ENCODE data around the gene TMEM30A.
A peak's percentile ranks its signal among the peaks of the same experiment; 100 is the strongest.

Gene TMEM30A

DNA sequence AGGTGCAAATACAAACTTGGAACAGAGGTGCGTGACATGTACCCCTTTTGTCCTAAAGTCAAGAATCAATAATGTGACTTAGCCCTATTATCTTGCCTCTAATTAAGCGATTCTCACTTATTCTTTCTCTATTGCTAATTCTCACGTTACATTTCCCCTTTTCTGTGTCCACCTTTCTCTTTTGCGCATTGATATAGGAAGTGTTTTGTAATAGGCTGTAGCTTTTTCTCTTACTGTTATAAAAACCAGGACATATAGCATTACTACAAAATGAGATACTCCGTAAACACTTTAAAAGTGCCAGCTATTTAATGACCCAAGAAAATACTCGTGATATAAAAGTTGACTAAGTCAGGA is 669 bp upstream of the TMEM30A start:
- peak overlapping the region; percentile 85 for H3K9ac ChIP-seq (ENCODE audit: low read depth, low read length)
- H3K4me1 ChIP-seq (ENCODE audit: insufficient read depth, low read length) = peaks cover 55% of the 10 kb centered on the region
- DNase-seq (no peak), ATAC-seq (ENCODE audit: insufficient read depth, low read depth) (no peak)
- peak overlapping the region; percentile 82 for H3K27ac ChIP-seq (ENCODE audit: low read length)
- no peak for TF ChIP-seq EZH2 (IDR thresholded peaks at IDR 0.05; ENCODE audit: borderline replicate concordance, low read depth, low read length, severe bottlenecking)
- TF ChIP-seq, protein P1, sequence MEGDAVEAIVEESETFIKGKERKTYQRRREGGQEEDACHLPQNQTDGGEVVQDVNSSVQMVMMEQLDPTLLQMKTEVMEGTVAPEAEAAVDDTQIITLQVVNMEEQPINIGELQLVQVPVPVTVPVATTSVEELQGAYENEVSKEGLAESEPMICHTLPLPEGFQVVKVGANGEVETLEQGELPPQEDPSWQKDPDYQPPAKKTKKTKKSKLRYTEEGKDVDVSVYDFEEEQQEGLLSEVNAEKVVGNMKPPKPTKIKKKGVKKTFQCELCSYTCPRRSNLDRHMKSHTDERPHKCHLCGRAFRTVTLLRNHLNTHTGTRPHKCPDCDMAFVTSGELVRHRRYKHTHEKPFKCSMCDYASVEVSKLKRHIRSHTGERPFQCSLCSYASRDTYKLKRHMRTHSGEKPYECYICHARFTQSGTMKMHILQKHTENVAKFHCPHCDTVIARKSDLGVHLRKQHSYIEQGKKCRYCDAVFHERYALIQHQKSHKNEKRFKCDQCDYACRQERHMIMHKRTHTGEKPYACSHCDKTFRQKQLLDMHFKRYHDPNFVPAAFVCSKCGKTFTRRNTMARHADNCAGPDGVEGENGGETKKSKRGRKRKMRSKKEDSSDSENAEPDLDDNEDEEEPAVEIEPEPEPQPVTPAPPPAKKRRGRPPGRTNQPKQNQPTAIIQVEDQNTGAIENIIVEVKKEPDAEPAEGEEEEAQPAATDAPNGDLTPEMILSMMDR (IDR thresholded peaks at IDR 0.05; ENCODE audit: borderline replicate concordance, extremely low read depth, low read length, poor library complexity, severe bottlenecking) = no peak
- H2AFZ ChIP-seq (ENCODE audit: low read depth, low read length) = peak overlapping the region; percentile 85
- peak overlapping the region; percentile 75 for H3K4me2 ChIP-seq (ENCODE audit: insufficient read depth, low read length)
- no peaks in the 10 kb centered on the region; the same call in 1 of the 2 replicates for H3K36me3 ChIP-seq (ENCODE audit: insufficient read depth, low read length)
- H3K27me3 ChIP-seq (ENCODE audit: insufficient read depth, low read length, poor library complexity) = no peaks in the 10 kb centered on the region
- peak overlapping the region; percentile 89 to 95 for H3K4me3 ChIP-seq (ENCODE audit: low read depth in 1 of 2, low read length in 2 of 2)
- peaks cover 73% of the 10 kb centered on the region for H3K79me2 ChIP-seq (ENCODE audit: insufficient read depth, low read length)
- H3K9me3 ChIP-seq (ENCODE audit: insufficient read depth, low read length, severe bottlenecking) = no peaks in the 10 kb centered on the region
- H4K20me1 ChIP-seq (ENCODE audit: insufficient read depth, low read length) = peaks cover 16% of the 10 kb centered on the region; the same call in 1 of the 2 replicates

GRCh38 chr6:75283907-75284631 is 523 bp downstream of the TMEM30A start:
- Histone ChIP-seq H2AFZ (ENCODE audit: low read depth, low read length) (peak overlapping the region; percentile 91), H3K4me1 (ENCODE audit: insufficient read depth, low read length) (peaks cover 55% of the 10 kb centered on the region), H3K4me3 (ENCODE audit: low read depth in 1 of 2, low read length in 2 of 2) (peak overlapping the region; percentile 87 to 95), H3K27me3 (ENCODE audit: insufficient read depth, low read length, poor library complexity) (no peaks in the 10 kb centered on the region), H3K9ac (ENCODE audit: low read depth, low read length) (peak overlapping the region; percentile 85), H3K79me2 (ENCODE audit: insufficient read depth, low read length) (peaks cover 85% of the 10 kb centered on the region), H3K36me3 (ENCODE audit: insufficient read depth, low read length) (no peaks in the 10 kb centered on the region; the same call in 1 of the 2 replicates), H4K20me1 (ENCODE audit: insufficient read depth, low read length) (peaks cover 20% of the 10 kb centered on the region; the same call in 1 of the 2 replicates), H3K4me2 (ENCODE audit: insufficient read depth, low read length) (peak overlapping the region; percentile 88), H3K27ac (ENCODE audit: low read length) (peak overlapping the region; percentile 90), H3K9me3 (ENCODE audit: insufficient read depth, low read length, severe bottlenecking) (no peaks in the 10 kb centered on the region)
- peak; percentile 16 for DNase-seq
- peak; percentile 41 for ATAC-seq (ENCODE audit: insufficient read depth, low read depth)
- TF ChIP-seq EZH2 (IDR thresholded peaks at IDR 0.05; ENCODE audit: borderline replicate concordance, low read depth, low read length, severe bottlenecking) = no peak
- TF ChIP-seq, protein P1 (IDR thresholded peaks at IDR 0.05; ENCODE audit: borderline replicate concordance, extremely low read depth, low read length, poor library complexity, severe bottlenecking) = no peak

DNA sequence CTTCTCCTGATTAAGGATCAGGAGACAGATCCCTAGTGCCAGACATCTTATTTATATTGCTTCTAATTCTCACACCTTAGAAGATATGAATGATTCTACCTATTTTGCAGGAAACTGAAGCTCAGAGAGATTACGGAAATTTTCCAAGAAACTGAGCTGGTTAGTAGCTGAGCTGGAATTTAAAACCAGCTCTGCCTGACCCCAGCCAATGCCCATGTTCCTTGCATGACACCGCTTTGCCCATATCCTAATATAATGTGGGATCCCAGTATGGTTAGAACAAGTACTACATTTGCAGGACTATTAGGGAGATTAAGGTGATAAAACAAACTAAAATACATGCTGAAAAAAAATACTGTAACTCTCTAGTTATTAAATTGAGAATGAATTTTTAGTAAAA is 1.9 kb downstream of the TMEM30A start:
- ATAC-seq (ENCODE audit: insufficient read depth, low read depth) (no peak), DNase-seq (no peak)
- H3K4me1 ChIP-seq (ENCODE audit: insufficient read depth, low read length) = peaks cover 53% of the 10 kb centered on the region
- TF ChIP-seq, protein P1 (IDR thresholded peaks at IDR 0.05; ENCODE audit: borderline replicate concordance, extremely low read depth, low read length, poor library complexity, severe bottlenecking) = no peak
- no peak for TF ChIP-seq EZH2 (IDR thresholded peaks at IDR 0.05; ENCODE audit: borderline replicate concordance, low read depth, low read length, severe bottlenecking)
- no peak overlapping the region for H2AFZ ChIP-seq (ENCODE audit: low read depth, low read length)
- peak overlapping the region; percentile 87 to 95; a peak in 3 of 4 replicates for H3K4me3 ChIP-seq (ENCODE audit: low read depth in 1 of 2, low read length in 2 of 2)
- no peaks in the 10 kb centered on the region for H3K27me3 ChIP-seq (ENCODE audit: insufficient read depth, low read length, poor library complexity)
- H3K27ac ChIP-seq (ENCODE audit: low read length) = no peak overlapping the region
- no peaks in the 10 kb centered on the region for H3K9me3 ChIP-seq (ENCODE audit: insufficient read depth, low read length, severe bottlenecking)
- peaks cover 29% of the 10 kb centered on the region; the same call in 1 of the 2 replicates for H4K20me1 ChIP-seq (ENCODE audit: insufficient read depth, low read length)
- H3K4me2 ChIP-seq (ENCODE audit: insufficient read depth, low read length) = peak overlapping the region; percentile 88
- H3K36me3 ChIP-seq (ENCODE audit: insufficient read depth, low read length) = peaks cover 3% of the 10 kb centered on the region; the same call in 1 of the 2 replicates
- peaks cover 90% of the 10 kb centered on the region for H3K79me2 ChIP-seq (ENCODE audit: insufficient read depth, low read length)
- peak overlapping the region; percentile 85; the same call in 1 of the 2 replicates for H3K9ac ChIP-seq (ENCODE audit: low read depth, low read length)

Data from DND-41 (cell line).